Transverse colon (tissue), 4 donors: Measurements from ENCODE around the gene GPR152.

Source experiments
- EP300 ChIP-seq: sonication (generic); formaldehyde crosslinking; IDR thresholded peaks from one replicate; pipeline ENCODE4 v1.6.1; 2017; ENCODE audit warnings: antibody characterized with exemption, low read depth
- POLR2A ChIP-seq: fragments of 450-650 bp; IDR thresholded peaks from one replicate; pipeline ENCODE4 v1.6.1; 2016; ENCODE audit warnings: antibody characterized with exemption, mild to moderate bottlenecking, moderate library complexity
- POLR2AphosphoS5 ChIP-seq, 3 donors: sonication (generic); formaldehyde crosslinking; IDR thresholded peaks; one replicate each; pipeline ENCODE4 v1.6.1; 2016; ENCODE audit warnings: antibody characterized with exemption in 3 of 3
- TF ChIP-seq, protein P1 (sequence below), 5 experiments: fragments of 200-600 bp in 3 of 5; fragments of 450-650 bp in 2 of 5; sonication (generic) in 3 of 5; IDR thresholded peaks; 1 replicate in 2 of 5; 2 replicates in 3 of 5; pipeline ENCODE4 v1.5.1; 2016 to 2017; ENCODE audit warnings: antibody characterized with exemption in 5 of 5, inconsistent platforms in 3 of 5, mild to moderate bottlenecking in 2 of 5, moderate library complexity in 1 of 5

DNA sequence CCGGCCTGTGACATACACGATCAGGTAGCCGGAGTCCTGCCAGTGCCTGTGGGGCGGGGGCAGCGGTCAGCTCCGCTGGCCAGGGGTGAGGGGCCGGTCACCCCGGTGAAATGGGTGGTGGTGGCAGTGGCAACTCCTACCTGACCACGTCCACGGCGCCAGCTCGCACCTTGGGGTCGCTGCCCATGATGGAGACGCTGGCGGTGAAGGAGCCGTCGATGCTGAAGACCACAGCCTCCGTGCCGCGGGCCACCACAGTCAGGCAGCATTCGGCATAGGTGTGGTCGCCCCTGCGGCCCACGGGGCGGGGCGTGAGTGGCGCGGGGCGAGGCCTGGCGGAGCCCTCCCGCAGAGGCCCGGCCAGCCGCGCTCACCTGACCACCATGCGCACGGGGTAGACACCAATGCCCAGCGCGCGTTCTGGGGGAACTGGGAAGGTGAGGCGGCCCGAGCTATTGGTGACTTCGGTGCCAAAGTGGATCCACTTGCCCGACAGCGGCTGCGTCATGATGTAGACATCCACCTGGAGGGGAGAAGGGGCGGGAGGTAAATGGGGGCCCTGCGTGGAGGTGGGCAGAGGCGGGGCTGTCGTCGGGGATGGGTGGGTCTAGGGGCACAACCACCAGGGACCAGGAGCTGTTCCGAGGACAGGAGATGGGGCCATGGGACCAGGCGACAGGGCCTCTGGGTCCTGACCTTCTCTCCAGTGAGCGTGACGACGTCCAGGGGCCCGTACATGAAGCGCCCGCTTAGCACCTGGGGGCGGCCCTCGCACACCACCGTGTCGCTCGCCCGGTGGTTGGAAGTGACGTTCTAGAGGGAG is 41.2 kb upstream of the GPR152 start:
- TF ChIP-seq, protein P1, sequence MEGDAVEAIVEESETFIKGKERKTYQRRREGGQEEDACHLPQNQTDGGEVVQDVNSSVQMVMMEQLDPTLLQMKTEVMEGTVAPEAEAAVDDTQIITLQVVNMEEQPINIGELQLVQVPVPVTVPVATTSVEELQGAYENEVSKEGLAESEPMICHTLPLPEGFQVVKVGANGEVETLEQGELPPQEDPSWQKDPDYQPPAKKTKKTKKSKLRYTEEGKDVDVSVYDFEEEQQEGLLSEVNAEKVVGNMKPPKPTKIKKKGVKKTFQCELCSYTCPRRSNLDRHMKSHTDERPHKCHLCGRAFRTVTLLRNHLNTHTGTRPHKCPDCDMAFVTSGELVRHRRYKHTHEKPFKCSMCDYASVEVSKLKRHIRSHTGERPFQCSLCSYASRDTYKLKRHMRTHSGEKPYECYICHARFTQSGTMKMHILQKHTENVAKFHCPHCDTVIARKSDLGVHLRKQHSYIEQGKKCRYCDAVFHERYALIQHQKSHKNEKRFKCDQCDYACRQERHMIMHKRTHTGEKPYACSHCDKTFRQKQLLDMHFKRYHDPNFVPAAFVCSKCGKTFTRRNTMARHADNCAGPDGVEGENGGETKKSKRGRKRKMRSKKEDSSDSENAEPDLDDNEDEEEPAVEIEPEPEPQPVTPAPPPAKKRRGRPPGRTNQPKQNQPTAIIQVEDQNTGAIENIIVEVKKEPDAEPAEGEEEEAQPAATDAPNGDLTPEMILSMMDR (IDR thresholded peaks at IDR 0.05), result no peak
- TF ChIP-seq EP300 (no peak), POLR2AphosphoS5 (IDR thresholded peaks at IDR 0.05) (no peak), POLR2A (no peak)
